DOHH2 (cell line): ENCODE results near the gene RECQL.

Experiments
- H3F3A ChIP-seq: fragments of 200-600 bp; sonication (generic), shearing (Covaris generic); 2 replicates; pipeline ENCODE4 v1.6.0; 2016; ENCODE audit warnings: antibody characterized with exemption, mild to moderate bottlenecking; ENCODE audit not compliant: control insufficient read depth, insufficient read depth
- H3K27ac ChIP-seq: fragments of 200-600 bp; sonication (generic); 2 replicates; pipeline ENCODE4 v1.5.1; 2014; ENCODE audit warnings: low read depth, mild to moderate bottlenecking, low read length, moderate library complexity
- H3K27me3 ChIP-seq: fragments of 200-600 bp; sonication (generic); 2 replicates; pipeline ENCODE4 v1.6.1; 2014; ENCODE audit warnings: mild to moderate bottlenecking, low read length, mixed read lengths; ENCODE audit not compliant: control insufficient read depth
- H3K36me3 ChIP-seq: fragments of 200-600 bp; sonication (generic); 2 replicates; pipeline ENCODE4 v1.6.1; 2014; ENCODE audit warnings: mild to moderate bottlenecking, low read length, moderate library complexity, mixed read lengths; ENCODE audit not compliant: control insufficient read depth
- H3K4me1 ChIP-seq: fragments of 200-600 bp; sonication (generic); 2 replicates; pipeline ENCODE4 v1.6.1; 2014; ENCODE audit warnings: mild to moderate bottlenecking, low read length, mixed read lengths; ENCODE audit not compliant: control insufficient read depth
- H3K4me2 ChIP-seq: fragments of 200-600 bp; sonication (generic); 2 replicates; pipeline ENCODE4 v1.6.0; 2014; ENCODE audit warnings: mild to moderate bottlenecking, low read length, moderate library complexity
- H3K4me3 ChIP-seq: fragments of 200-600 bp; sonication (generic); 2 replicates; pipeline ENCODE4 v1.5.1; 2014; ENCODE audit warnings: mild to moderate bottlenecking, low read length, mixed read lengths
- H3K79me2 ChIP-seq: fragments of 200-600 bp; sonication (generic); 2 replicates; pipeline ENCODE4 v1.6.1; 2014; ENCODE audit warnings: mild to moderate bottlenecking, low read length, mixed read lengths; ENCODE audit not compliant: control insufficient read depth
- H3K9me2 ChIP-seq: fragments of 200-600 bp; sonication (generic); replicated peaks from 2 replicates; pipeline ENCODE4 v1.6.1; 2014; ENCODE audit warnings: mild to moderate bottlenecking, low read length, mixed read lengths; ENCODE audit not compliant: control insufficient read depth
- H3K9me3 ChIP-seq: fragments of 200-600 bp; sonication (generic); 2 replicates; pipeline ENCODE4 v1.6.1; 2014; ENCODE audit warnings: antibody characterized with exemption, low read length, mixed read lengths; ENCODE audit not compliant: control insufficient read depth, insufficient read depth
- H4K20me1 ChIP-seq: fragments of 200-600 bp; sonication (generic); 2 replicates; pipeline ENCODE4 v1.6.0; 2014; ENCODE audit warnings: low read depth, mild to moderate bottlenecking, antibody characterized with exemption, low read length, moderate library complexity; ENCODE audit not compliant: control insufficient read depth, insufficient read depth
- CTCF ChIP-seq: fragments of 200-600 bp; sonication (generic); IDR thresholded peaks from one replicate; pipeline ENCODE4 v1.5.1; 2014; ENCODE audit warnings: antibody characterized with exemption, mild to moderate bottlenecking, low read depth, low read length; ENCODE audit not compliant: poor library complexity, severe bottlenecking
- EZH2phosphoT487 ChIP-seq: fragments of 200-600 bp; sonication (generic); IDR thresholded peaks from 2 replicates; pipeline ENCODE4 v1.6.1; 2017; ENCODE audit warnings: borderline replicate concordance, mild to moderate bottlenecking, antibody characterized with exemption, low read length, moderate library complexity, mixed read lengths

The RECQL gene

GRCh38 chr12:21541773-21542172 lies 40.3 kb upstream of the RECQL start:
- H3K9me2 ChIP-seq = no peaks in the 10 kb centered on the region

GRCh38 chr12:21539797-21540196 lies 38.4 kb upstream of the RECQL start:
- H3F3A ChIP-seq = no peaks in the 10 kb centered on the region
- peaks cover 12% of the 10 kb centered on the region; the same call in 1 of the 2 replicates for H3K27me3 ChIP-seq
- H3K4me1 ChIP-seq = no peaks in the 10 kb centered on the region
- H3K4me2 ChIP-seq = no peak overlapping the region
- no peak for TF ChIP-seq EZH2phosphoT487
- TF ChIP-seq CTCF = no peak
- H4K20me1 ChIP-seq = no peaks in the 10 kb centered on the region
- H3K9me3 ChIP-seq = no peaks in the 10 kb centered on the region
- H3K79me2 ChIP-seq = no peaks in the 10 kb centered on the region
- H3K27ac ChIP-seq = no peak overlapping the region
- H3K4me3 ChIP-seq = no peak overlapping the region
- H3K9me2 ChIP-seq = no peaks in the 10 kb centered on the region
- H3K36me3 ChIP-seq = no peaks in the 10 kb centered on the region

More at GRCh38 chr12:21541773-21542172, 40.3 kb upstream of the RECQL start:
- no peaks in the 10 kb centered on the region for H4K20me1 ChIP-seq
- no peak overlapping the region for H3K4me3 ChIP-seq
- H3K27ac ChIP-seq = no peak overlapping the region
- no peaks in the 10 kb centered on the region for H3K9me3 ChIP-seq
- TF ChIP-seq EZH2phosphoT487 = no peak
- TF ChIP-seq CTCF = no peak
- no peaks in the 10 kb centered on the region for H3K4me1 ChIP-seq
- no peak overlapping the region for H3K4me2 ChIP-seq
- no peaks in the 10 kb centered on the region for H3F3A ChIP-seq
- H3K36me3 ChIP-seq = no peaks in the 10 kb centered on the region
- no peaks in the 10 kb centered on the region for H3K79me2 ChIP-seq
- peaks cover 12% of the 10 kb centered on the region; the same call in 1 of the 2 replicates for H3K27me3 ChIP-seq

- Histone ChIP-seq H3K4me1 (no peaks in the 10 kb centered on the region), H3F3A (no peaks in the 10 kb centered on the region), H4K20me1 (no peaks in the 10 kb centered on the region), H3K4me3 (no peak overlapping the region), H3K9me3 (no peaks in the 10 kb centered on the region), H3K9me2 (no peaks in the 10 kb centered on the region), H3K36me3 (no peaks in the 10 kb centered on the region), H3K27me3 (peaks cover 10% of the 10 kb centered on the region; the same call in 1 of the 2 replicates), H3K27ac (no peak overlapping the region), H3K79me2 (no peaks in the 10 kb centered on the region), H3K4me2 (no peak overlapping the region)
- TF ChIP-seq CTCF (no peak), EZH2phosphoT487 (no peak)
Observed at GRCh38 chr12:21538061-21538653, 36.7 kb upstream of the RECQL start.
